ENCODE measurements around the gene GEMIN7.
A peak's percentile ranks its signal among the peaks of the same experiment; 100 is the strongest.

GEMIN7 gene

DNA sequence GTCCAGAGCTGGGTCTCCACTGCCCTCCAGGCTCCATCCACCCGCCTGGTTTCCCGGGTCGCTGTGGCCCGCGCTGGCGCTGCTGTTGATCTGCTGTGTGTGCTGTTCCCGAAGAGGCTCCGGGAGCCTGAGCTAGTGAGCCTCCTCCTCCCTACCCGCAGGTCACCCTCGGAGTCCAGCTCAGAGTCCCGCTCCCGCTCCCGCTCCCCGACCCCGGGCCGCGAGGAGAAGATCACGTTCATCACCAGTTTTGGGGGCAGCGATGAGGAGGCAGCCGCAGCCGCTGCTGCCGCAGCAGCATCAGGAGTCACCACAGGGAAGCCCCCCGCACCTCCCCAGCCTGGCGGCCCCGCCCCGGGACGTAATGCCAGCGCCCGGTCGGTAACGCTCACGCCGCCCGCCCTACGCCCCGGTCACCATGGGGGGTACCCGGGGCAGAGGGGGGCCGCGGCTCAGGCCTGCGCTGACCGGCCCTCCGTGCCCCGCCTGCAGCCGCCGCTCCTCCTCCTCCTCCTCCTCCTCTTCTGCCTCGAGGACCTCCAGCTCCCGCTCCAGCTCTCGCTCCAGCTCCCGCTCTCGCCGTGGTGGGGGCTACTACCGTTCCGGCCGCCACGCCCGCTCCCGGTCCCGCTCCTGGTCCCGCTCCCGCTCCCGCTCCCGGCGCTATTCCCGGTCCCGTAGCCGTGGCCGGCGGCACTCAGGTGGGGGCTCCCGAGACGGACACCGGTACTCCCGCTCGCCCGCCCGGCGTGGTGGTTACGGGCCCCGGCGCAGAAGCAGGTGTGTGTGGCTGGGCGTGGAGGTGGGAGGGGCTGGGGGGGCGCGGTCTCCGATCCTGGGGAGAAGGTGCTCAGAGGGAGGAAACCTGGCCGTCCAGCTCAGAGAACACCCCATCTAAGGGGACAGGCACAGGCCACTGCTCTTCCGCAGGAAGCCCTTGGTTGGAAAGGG is 14.9 kb upstream of the GEMIN7 start:
- no peak for DNase-seq

- DNase-seq = no peak
Observed at GRCh38 chr19:45066921-45067661, 12.0 kb upstream of the GEMIN7 start.

- no peak for DNase-seq
Observed at GRCh38 chr19:45068041-45068440, 11.0 kb upstream of the GEMIN7 start.

- DNase-seq = no peak
Observed at GRCh38 chr19:45069056-45069455, 10.0 kb upstream of the GEMIN7 start.

DNA sequence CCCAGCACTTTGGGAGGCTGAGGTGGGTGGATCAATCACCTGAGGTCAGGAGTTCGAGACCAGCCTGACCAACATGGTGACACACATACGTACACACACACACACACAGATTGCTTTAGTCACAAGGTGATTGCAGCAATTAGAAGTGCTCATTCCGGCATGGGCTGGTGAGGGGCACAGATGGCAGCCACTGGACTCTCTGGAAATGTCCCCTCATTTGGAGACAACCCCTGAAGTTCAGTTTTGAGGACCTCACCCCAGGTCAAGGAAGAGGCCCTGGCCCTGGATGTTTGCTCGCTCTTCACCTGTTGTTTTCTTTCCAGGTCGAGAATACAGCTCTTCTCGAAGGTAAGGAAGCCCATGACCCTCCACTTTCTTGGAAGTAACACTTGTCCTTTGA is 8.8 kb upstream of the GEMIN7 start:
- DNase-seq = no peak

DNA sequence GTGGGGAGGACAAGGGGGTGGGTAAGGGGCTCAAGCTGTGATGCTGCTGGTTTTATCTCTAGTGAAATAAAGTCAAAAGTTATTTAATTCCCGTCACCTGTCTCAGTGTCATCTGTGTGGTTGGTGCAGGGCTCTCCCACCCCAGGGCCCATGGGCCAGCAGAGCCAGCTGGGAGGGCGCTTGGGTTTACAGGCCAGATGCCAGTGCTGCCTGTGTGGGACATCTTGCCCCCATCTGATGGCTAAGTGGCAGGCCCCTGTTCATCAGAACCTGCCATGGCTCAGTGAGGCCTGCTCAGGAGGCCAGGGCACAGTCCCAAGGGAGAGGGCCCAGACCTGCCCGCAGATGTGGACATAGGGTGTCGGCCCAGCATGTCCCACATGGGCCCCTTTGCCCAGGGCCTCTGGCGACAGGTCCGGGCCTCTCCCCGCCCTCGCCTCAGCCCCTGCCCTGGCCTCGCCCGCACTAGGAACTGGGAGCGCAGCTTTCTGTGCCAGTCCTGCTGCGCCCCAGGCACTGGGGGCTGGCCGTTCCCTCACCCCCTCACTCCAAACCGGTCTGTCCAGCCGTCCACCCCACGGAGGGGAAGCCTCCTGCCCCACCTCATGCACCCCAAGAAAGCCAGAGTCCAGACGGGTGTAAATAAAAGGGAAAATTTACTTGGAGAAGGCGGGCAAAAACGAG is 8.1 kb upstream of the GEMIN7 start:
- no peak for DNase-seq

- DNase-seq = no peak
Observed at GRCh38 chr19:45071545-45071938, 7.5 kb upstream of the GEMIN7 start.

DNA sequence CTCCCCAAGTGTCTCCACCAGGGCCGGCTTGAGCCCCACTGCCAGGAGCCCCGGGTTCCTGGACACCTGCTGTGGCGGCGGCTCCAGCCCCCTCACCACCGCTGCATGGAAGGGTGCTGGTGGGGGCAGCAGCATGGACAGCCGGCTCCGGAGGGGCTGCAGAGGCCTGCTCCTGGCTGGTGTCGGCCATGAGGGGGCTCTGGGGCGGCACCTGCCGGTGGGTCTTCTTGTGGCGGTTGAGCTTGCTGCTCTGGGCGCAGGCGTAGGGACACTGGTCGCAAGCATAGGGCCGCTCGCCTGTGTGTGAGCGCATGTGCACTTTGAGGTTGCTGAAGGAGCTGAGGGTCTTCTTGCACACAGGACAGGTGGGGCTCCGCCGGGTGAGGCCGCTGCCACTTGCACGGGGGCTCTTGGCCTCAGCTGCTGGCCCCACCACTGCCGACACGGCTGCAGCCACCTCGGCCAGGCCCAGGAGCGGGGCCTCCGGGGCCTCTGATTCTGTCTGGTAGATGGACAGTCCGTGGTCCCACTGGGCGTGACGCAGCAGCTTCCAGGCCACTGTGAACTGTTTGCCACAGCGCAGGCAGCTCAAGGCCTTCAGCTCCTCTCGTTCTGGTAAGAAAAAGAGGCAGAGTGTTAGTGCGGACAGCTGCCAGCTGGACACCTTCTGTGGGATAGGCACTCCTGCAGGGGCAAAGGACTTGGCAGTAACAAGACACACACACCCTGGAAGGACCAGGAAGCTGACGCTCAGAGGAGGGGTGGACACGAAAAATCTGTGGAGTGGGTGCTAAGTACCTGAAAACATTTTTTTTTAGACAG is 6.9 kb upstream of the GEMIN7 start:
- DNase-seq = no peak

DNA sequence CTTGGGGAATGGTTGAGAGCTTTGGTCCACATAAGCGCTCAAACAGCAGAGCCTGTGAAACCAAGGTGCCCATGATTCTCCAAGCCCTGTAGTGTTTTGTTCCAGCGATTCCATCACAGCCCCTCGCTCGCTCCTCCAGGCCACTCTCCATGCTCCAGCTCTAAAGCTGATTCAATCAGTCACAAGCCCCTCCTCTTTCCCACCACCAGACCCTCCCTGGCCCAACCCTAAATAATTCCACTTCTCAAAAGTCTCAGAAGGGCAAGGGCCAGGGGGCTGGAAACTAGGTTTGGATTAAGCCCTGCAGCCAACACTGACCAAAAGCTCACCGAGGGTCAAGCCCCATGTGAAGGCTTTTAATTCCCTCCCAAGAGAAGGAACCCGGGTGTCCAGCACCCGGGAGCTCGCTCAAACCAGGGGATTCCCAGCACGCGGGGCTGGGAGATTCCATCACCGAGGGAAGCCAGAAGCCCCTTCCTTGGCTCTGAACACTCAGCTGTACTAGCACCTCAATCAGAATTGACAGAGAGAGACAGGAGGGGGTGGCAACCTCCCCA is 4.2 kb upstream of the GEMIN7 start:
- no peak for DNase-seq

- DNase-seq = peak; percentile 65 to 86
Observed at GRCh38 chr19:45075301-45076028, 3.6 kb upstream of the GEMIN7 start.

GRCh38 chr19:45076029-45076850 is 2.8 kb upstream of the GEMIN7 start, which contains the start of gene ZNF296:
Gene ZNF296, minus strand, starts transcription at chr19:45076478. Its CDS starts 105 bp downstream, at chr19:45076373.
- DNase-seq = peak; percentile 75 to 84

DNA sequence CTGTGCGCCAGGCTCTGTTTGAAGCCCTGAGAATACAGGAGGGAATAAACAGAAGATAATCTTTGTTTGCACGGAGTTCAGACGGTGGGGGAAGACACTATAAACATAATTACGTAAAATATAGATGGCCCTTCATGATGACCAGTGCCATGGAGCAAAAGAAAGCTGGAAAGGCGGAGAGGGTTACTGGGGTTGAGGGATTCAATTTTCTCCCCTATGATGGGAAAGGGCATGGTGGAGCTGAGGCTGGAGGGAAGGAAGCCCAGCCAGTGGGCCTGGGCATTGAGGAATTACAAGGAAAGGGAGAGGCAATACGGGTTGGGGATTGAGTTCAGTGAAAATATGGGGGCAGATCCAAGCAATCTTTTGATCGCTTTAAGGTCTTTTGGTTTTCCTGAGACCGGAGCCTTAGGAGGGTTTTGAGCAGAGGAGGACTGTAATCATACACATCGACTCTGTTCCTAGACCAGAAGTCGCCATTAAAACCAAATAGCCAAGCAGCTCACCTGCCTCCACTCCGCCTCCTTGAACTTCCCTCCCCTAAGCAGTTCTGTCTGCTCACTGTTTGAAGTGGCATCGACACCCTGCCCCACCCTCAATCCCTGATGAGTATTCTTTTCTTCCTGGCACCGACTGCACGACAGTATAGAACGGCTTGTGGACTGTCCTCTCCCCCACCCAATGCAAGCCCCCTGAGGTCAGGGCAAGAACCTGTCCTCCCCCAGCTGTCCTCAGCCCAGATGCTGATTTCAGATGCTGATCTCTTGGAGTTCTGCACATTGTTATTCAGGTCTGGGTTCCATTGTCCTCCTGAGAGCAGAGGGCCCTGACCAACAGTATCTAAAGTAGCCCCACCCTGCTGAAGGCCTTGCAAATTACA is 2.0 kb upstream of the GEMIN7 start:
- no peak for DNase-seq

GRCh38 chr19:45078390-45079062 is 534 bp upstream of the GEMIN7 start:
- DNase-seq = no peak

DNA sequence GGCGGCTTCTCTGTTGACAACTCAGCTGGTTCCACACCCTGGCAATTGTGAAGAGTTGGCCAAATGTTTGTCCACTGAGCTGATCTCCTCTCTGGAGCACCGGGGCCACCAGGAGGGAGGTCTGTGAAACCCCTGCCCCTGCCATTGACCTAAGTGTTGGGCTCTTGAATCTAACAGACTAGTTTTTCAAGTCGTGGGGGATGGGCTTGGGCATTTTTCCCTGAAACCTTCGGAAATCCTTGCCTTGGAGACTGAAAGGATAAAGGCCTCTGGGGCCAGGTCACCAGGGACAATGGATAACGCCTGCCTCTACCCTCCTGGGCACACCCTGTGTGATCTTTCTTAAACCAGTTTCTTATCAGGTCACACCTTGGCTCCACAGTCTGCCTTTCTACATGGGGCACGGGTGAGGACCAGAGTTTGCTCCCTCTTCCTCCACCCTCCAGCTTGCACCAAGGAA is 881 bp downstream of the GEMIN7 start:
- peak in 1 of 2 donors; percentile 14 for DNase-seq

DNA sequence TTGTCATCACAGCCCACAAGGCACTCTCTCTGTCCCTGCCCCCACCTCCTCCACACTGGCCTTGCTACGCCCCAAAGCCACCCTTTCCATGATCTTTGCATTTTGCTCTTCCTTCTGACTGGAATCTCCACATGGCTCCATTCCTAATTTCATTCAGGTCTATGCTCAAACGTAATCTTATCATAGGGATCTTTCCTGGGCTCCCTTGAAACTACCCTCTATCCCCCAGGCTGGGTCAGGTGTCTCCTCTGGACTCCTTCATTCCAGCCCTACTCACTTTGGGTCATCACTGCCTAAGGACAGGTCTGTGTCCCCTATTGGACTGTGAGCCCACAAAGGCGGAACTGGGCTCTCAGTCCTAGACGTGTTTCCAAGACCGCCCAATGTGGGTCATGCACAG is 3.1 kb downstream of the GEMIN7 start:
- no peak for DNase-seq

DNA sequence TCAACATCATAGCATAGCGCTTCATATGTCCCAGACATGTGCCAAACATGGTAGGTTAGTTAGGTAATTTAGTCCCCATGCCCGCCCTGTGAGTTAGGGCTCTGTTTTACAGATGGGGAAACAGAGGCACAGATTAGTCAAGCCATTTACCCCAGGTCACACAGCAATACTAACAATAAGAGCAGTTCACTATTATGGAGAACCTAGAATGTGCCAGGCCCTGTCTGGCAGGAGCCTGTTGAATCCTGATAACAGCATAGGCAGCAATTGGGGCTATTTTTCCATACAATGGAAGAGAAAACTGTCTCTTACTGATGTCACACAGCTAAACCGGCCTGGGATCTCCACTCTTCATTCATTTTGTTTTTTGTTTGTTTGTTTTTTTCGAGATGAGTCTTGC is 7.4 kb downstream of the GEMIN7 start:
- no peak for DNase-seq

DNA sequence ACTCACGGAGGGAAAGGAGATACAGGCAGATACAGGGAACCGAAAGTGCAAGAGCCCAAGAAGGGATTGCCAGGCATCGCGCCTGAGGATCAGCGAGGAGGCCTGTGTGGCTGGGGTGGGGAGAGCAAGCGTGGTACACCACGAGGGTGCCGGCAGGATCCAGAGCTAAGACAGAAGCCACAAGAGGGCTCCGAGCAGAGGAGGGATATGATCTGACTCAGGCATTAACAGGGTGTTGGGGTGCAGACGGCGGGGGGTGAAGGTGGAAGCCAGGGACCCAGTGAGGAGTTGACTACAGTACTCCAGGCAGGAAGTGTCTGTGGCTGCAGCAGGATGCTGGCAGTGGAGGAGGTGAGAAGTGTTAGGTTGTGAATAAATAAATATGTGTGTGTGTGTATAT is 8.5 kb downstream of the GEMIN7 start:
- DNase-seq = peak; percentile 66 to 83

- DNase-seq = no peak
Observed at GRCh38 chr19:45090034-45090433, 11.0 kb downstream of the GEMIN7 start.

DNA sequence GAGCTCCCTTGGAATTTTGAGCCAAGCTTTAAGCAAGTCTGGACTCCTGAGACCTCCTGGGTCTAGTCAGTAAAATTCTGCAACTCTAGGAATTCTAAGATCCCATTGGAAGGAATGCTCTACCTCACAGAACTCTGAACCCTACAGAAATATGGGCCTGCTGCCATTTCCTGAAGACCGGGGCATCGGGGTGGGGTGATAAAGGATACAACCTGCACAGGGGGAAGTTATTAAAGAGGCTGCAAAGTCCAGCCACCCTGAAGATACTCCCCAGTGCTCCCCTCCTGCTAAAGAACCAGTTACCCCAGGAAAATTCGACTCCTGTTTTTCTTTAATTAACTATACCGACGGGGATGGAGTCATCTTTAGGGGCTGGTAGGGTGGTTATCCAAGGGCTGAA is 11.5 kb downstream of the GEMIN7 start:
- no peak for DNase-seq

All from CD4-positive, alpha-beta T cell treated with Interferon alpha-2 for 1 hour (primary cell).